A549 (cell line): ENCODE data around the gene TBR1. TPM values are rescaled to one million over a fixed set of nuclear protein-coding genes. Genes with fewer than 3 reads are reported as not detected.

Source experiments
- ATAC-seq, 2 experiments: fragments of 200-7000 bp in 1 of 2; fragments of >200 bp in 1 of 2; cut with Nextera tagmentation in 1 of 2; cut with Tn5 transposase in 1 of 2; 3 replicates each; pipeline versions ENCODE4 v1.8.0 to v1.9.1; 2018 to 2020; ENCODE audit warnings: mild to moderate bottlenecking in 1 of 2, moderate library complexity in 1 of 2
- CTCF ChIA-PET: fragments of 300-600 bp; sonication (Branson Sonifier 250); formaldehyde crosslinking; extraction: SDS; loops from one replicate; lab custom pipeline; 2021; ENCODE audit warnings: antibody characterized with exemption, inconsistent platforms; lab: Yijun Ruan, JAX
- POLR2A ChIA-PET: fragments of 350-600 bp; formaldehyde crosslinking; extraction: SDS; loops from one replicate; lab custom pipeline; 2021; ENCODE audit warnings: antibody characterized with exemption, inconsistent platforms; lab: Yijun Ruan, JAX
- DNase-seq, 2 experiments: peaks; one replicate each; pipeline versions ENCODE4 v3.0.0 to v3.0.0-alpha.2; 2011 to 2016; ENCODE audit warnings: low read depth in 1 of 2, low spot score in 1 of 2
- FAIRE-seq: peaks from 2 replicates; lab custom pipeline; 2011; peaks lifted over from hg19 to GRCh38; lab: Jason Lieb, UNC
- H3K27ac ChIP-seq, 2 experiments: fragments of >200 bp; sonication (Bioruptor Twin); formaldehyde crosslinking; 3 replicates each; pipeline ENCODE4 v1.5.1; 2016 to 2017
- H3K4me1 ChIP-seq: fragments of >200 bp; sonication (Bioruptor Twin); formaldehyde crosslinking; 3 replicates; pipeline ENCODE4 v1.6.1; 2016
- H3K4me2 ChIP-seq: fragments of >200 bp; sonication (Bioruptor Twin); formaldehyde crosslinking; 3 replicates; pipeline ENCODE4 v1.6.1; 2016
- H3K4me3 ChIP-seq: fragments of >200 bp; sonication (Bioruptor Twin); formaldehyde crosslinking; 3 replicates; pipeline ENCODE4 v1.5.1; 2016
- H3K9me3 ChIP-seq: fragments of >200 bp; sonication (Bioruptor Twin); formaldehyde crosslinking; 3 replicates; pipeline ENCODE4 v1.6.1; 2016
- BCL3 ChIP-seq: fragments of >200 bp; sonication (Bioruptor Twin); formaldehyde crosslinking; IDR thresholded peaks from 3 replicates; pipeline ENCODE4 v1.6.1; 2016
- BHLHE40 ChIP-seq: IDR thresholded peaks from 2 replicates; pipeline ENCODE4 v1.6.1; 2012; ENCODE audit warnings: low read depth, low read length, inconsistent platforms
- CHD2 ChIP-seq: fragments of 150-350 bp; IDR thresholded peaks from 2 replicates; pipeline ENCODE4 v1.6.1; 2014; ENCODE audit warnings: low read length; ENCODE audit not compliant: partially characterized antibody
- E2F6 ChIP-seq: IDR thresholded peaks from 2 replicates; pipeline ENCODE4 v1.6.1; 2012; ENCODE audit warnings: low read depth, borderline replicate concordance
- ELK1 ChIP-seq: fragments of 150-350 bp; IDR thresholded peaks from 2 replicates; pipeline ENCODE4 v1.6.1; 2014; ENCODE audit warnings: low read depth, mild to moderate bottlenecking, low read length
- EP300 ChIP-seq, 2 experiments: fragments of >200 bp; sonication (Bioruptor Twin); formaldehyde crosslinking; IDR thresholded peaks; 2 replicates in 1 of 2; 3 replicates in 1 of 2; pipeline ENCODE4 v1.6.1; 2016 to 2017
- ESRRA ChIP-seq: fragments of 150-350 bp; IDR thresholded peaks from 2 replicates; pipeline ENCODE4 v1.6.1; 2014; ENCODE audit warnings: mild to moderate bottlenecking, low read length, borderline replicate concordance
- FOSB ChIP-seq: fragments of 250-450 bp; sonication (Bioruptor Pico); IDR thresholded peaks from 2 replicates; pipeline ENCODE4 v1.5.0; 2020; ENCODE audit warnings: mild to moderate bottlenecking, moderate library complexity
- JUN ChIP-seq, 2 experiments: fragments of >200 bp; sonication (Bioruptor Twin); formaldehyde crosslinking; IDR thresholded peaks; 2 replicates in 1 of 2; 3 replicates in 1 of 2; pipeline ENCODE4 v1.6.1; 2016 to 2017
- MAFK ChIP-seq: fragments of 450-650 bp; IDR thresholded peaks from 2 replicates; pipeline ENCODE4 v1.6.1; 2014; ENCODE audit not compliant: partially characterized antibody
- MAX ChIP-seq: IDR thresholded peaks from 2 replicates; pipeline ENCODE4 v1.6.1; 2012
- MYC ChIP-seq: IDR thresholded peaks from 2 replicates; pipeline ENCODE4 v1.6.1; 2012; ENCODE audit warnings: mild to moderate bottlenecking, inconsistent platforms, low read length, improper control_type of control experiment, borderline replicate concordance
- POLR2A ChIP-seq: IDR thresholded peaks from 2 replicates; pipeline ENCODE4 v1.6.1; 2012; ENCODE audit warnings: mild to moderate bottlenecking, low read length
- POLR2AphosphoS2 ChIP-seq: conservative IDR thresholded peaks from 2 replicates; pipeline ENCODE4 v1.6.1; 2012; ENCODE audit warnings: low read length, improper control_type of control experiment, inconsistent platforms
- RFX5 ChIP-seq: fragments of 450-650 bp; IDR thresholded peaks from 2 replicates; pipeline ENCODE4 v1.7.1; 2014; ENCODE audit warnings: antibody characterized with exemption, mild to moderate bottlenecking, moderate library complexity
- SMC3 ChIP-seq: fragments of >200 bp; sonication (Bioruptor Twin); formaldehyde crosslinking; IDR thresholded peaks from 3 replicates; pipeline ENCODE4 v1.6.1; 2018; ENCODE audit warnings: inconsistent platforms
- SREBF2 ChIP-seq: fragments of 450-650 bp; IDR thresholded peaks from 2 replicates; pipeline ENCODE4 v1.6.1; 2014; ENCODE audit warnings: mild to moderate bottlenecking, moderate library complexity
- TFCP2L1 ChIP-seq: fragments of 250-450 bp; sonication (Bioruptor Pico); IDR thresholded peaks from 2 replicates; pipeline ENCODE4 v1.5.0; 2021; ENCODE audit warnings: mild to moderate bottlenecking
- ZC3H11A ChIP-seq: fragments of 450-650 bp; IDR thresholded peaks from 2 replicates; pipeline ENCODE4 v1.6.1; 2014; ENCODE audit warnings: antibody characterized with exemption, mild to moderate bottlenecking
- ZNF302 ChIP-seq: fragments of 250-450 bp; sonication (Bioruptor Pico); IDR thresholded peaks from 2 replicates; pipeline ENCODE4 v1.9.0; 2021; ENCODE audit warnings: inconsistent platforms, mild to moderate bottlenecking, moderate library complexity
- ZSCAN20 ChIP-seq: fragments of 250-450 bp; sonication (Bioruptor Pico); IDR thresholded peaks from 2 replicates; pipeline ENCODE4 v1.8.0; 2022; ENCODE audit warnings: mild to moderate bottlenecking, moderate library complexity
- WGBS: methylation state at CpG from one replicate; pipeline ENCODE4 v1.1.6; 2017; ENCODE audit errors: missing lambda C conversion rate; 5-methylcytosine and 5-hydroxymethylcytosine counted together
- polyA minus RNA-seq: library from RNA; depleted of rRNA, polyadenylated mRNA; stranded (reverse); fragments of >200 nt; gene quantifications from 2 replicates; pipeline ENCODE4 v1.2.3, GENCODE V29; 2011; rRNA and poly(A)+ RNA removed
- polyA plus RNA-seq, 4 experiments: library from polyadenylated mRNA; depleted of rRNA in 3 of 4; stranded (reverse); fragments of >200 nt; fragmentation: RNase III in 1 of 4; extraction: RNeasy Plus Mini Kit Qiagen cat#74134 plus additional on column Dnase treatment in 1 of 4; gene quantifications; 2 replicates in 3 of 4; 3 replicates in 1 of 4; pipeline ENCODE4 v1.2.3, GENCODE V29; 2011 to 2017

The TBR1 gene
- polyA plus RNA-seq (2011; rRNA removed): 0.01 TPM in 1 of 2 replicates, not detected in the other
- polyA plus RNA-seq (2012; cell fraction: cytosol; rRNA removed): under 0.01 TPM in 1 of 2 replicates, not detected in the other
- 0.10 and 0.17 TPM in 2 replicates for polyA plus RNA-seq (2012; cell fraction: nucleus; rRNA removed)
- 0.07 to 0.09 TPM (median 0.09 TPM) in 3 replicates for polyA plus RNA-seq (2017; fragmentation: RNase III; extraction: RNeasy Plus Mini Kit Qiagen cat#74134 plus additional on column Dnase treatment)
- 0.04 and 0.05 TPM in 2 replicates for polyA minus RNA-seq

- H3K4me3 ChIP-seq: peak within 1 kb of the TSS; percentile 24
Measured at GRCh38 chr2:161415987-161416707, at the start of gene TBR1. Gene TBR1, plus strand, starts transcription at chr2:161416297. Its CDS starts 114 bp downstream, at chr2:161416411.

GRCh38 chr2:161367675-161368074 is 48.4 kb upstream of the TBR1 start:
- Histone ChIP-seq H3K4me3 (no peak overlapping the region), H3K4me1 (no peaks in the 10 kb centered on the region), H3K9me3 (peaks cover 11% of the 10 kb centered on the region), H3K4me2 (no peak overlapping the region), H3K27ac (no peak overlapping the region)
- no peak for FAIRE-seq
- 91% methylated on average over 3 of the region's 3 CpGs for WGBS
- POLR2A ChIA-PET: no interaction called here
- no peak for TF ChIP-seq EP300 (IDR thresholded peaks at IDR 0.05)
- no peak for DNase-seq
- no peak for ATAC-seq
- CTCF ChIA-PET: no interaction called here

More at GRCh38 chr2:161415987-161416707, at the start of gene TBR1:
- TF ChIP-seq ELK1: no peak
- TF ChIP-seq TFCP2L1: no peak
- no peak for TF ChIP-seq SREBF2
- TF ChIP-seq E2F6: no peak
- TF ChIP-seq RFX5: no peak
- no peak for TF ChIP-seq POLR2A
- DNase-seq (no peak), FAIRE-seq (no peak), ATAC-seq (no peak)
- ChIA-PET CTCF (interaction anchor here (0.6 to 1.3 kb wide), 3 partner anchors 33 to 142 kb away, joined by 3 read pairs; no protein-coding TSS in a partner anchor), POLR2A (no interaction called here)
- WGBS: 74% methylated on average over 16 of the region's 16 CpGs
- peak within 1 kb of the TSS; percentile 80 for H3K4me2 ChIP-seq
- no peaks in the 10 kb centered on the region for H3K4me1 ChIP-seq
- H3K9me3 ChIP-seq: no peaks in the 10 kb centered on the region
- H3K27ac ChIP-seq: no peak within 1 kb of the TSS

GRCh38 chr2:161369311-161369710 is 46.8 kb upstream of the TBR1 start:
- Histone ChIP-seq H3K4me3 (no peak overlapping the region), H3K4me1 (peaks cover 9% of the 10 kb centered on the region), H3K9me3 (no peaks in the 10 kb centered on the region), H3K4me2 (no peak overlapping the region), H3K27ac (no peak overlapping the region)
- ChIA-PET CTCF (interaction anchor here (1.3 kb wide), 1 partner anchor 11 kb away, joined by 3 read pairs; no protein-coding TSS in a partner anchor), POLR2A (no interaction called here)
- DNase-seq (no peak), FAIRE-seq (no peak), ATAC-seq (no peak)
- 90% methylated on average over 2 of the region's 2 CpGs for WGBS
- no peak for TF ChIP-seq MAFK
- TF ChIP-seq POLR2A: no peak
- TF ChIP-seq ESRRA: no peak
- no peak for TF ChIP-seq FOSB (CRISPR knock-in tag)
- no peak for TF ChIP-seq ZNF302 (CRISPR knock-in tag)
- TF ChIP-seq SMC3: no peak
- TF ChIP-seq BHLHE40: no peak
- no peak for TF ChIP-seq ZC3H11A
- no peak for TF ChIP-seq POLR2AphosphoS2
- TF ChIP-seq CHD2: no peak
- TF ChIP-seq MYC: no peak
- TF ChIP-seq JUN (IDR thresholded peaks at IDR 0.05): no peak
- TF ChIP-seq MAX: no peak
- TF ChIP-seq BCL3: no peak
- no peak for TF ChIP-seq E2F6
- TF ChIP-seq ZSCAN20 (CRISPR knock-in tag): no peak
- no peak for TF ChIP-seq TFCP2L1
